ENCODE results near the gene RAD52. TPM values are rescaled to one million over a fixed set of nuclear protein-coding genes. Genes with fewer than 3 reads are reported as not detected.

The RAD52 gene
- total RNA-seq, 1 experiment from 2014 or later: 15.3 TPM

GRCh38 chr12:880656-881055 lies 68.8 kb downstream of the RAD52 start:
- H3K4me2 ChIP-seq (ENCODE audit: insufficient read depth, insufficient read length, low read length): no peak overlapping the region
- H3K4me1 Mint-ChIP-seq: no peaks in the 10 kb centered on the region

More at GRCh38 chr12:880656-881055, 68.8 kb downstream of the RAD52 start:
- no peak for TF ChIP-seq CTCF (conservative IDR thresholded peaks at IDR 0.05)
- H2AFZ ChIP-seq (ENCODE audit: low read length): no peak overlapping the region
- H3K4ac ChIP-seq (ENCODE audit: low read depth, low read length): no peak overlapping the region
- H3K36me3 Mint-ChIP-seq (ENCODE audit: insufficient read depth in 1 of 3, low read depth in 3 of 3): peaks cover 36 to 76% (median 64%) of the 10 kb centered on the region in 3 experiments; a peak in 6 of 7 replicates
- no peaks in the 10 kb centered on the region for H4K20me1 ChIP-seq (ENCODE audit: control insufficient read depth, insufficient read depth, insufficient read length)
- H3K79me2 ChIP-seq (ENCODE audit: insufficient read depth, low read length): no peaks in the 10 kb centered on the region
- no peak overlapping the region for H3K18ac ChIP-seq (ENCODE audit: insufficient read length, low read depth, low read length)
- no peak overlapping the region for H4K91ac ChIP-seq (ENCODE audit: insufficient read length, low read depth, low read length)
- H4K8ac ChIP-seq (replicated peaks; ENCODE audit: insufficient read length, low read depth, low read length): no peak overlapping the region
- no peak overlapping the region for H2AK5ac ChIP-seq (ENCODE audit: insufficient read length, low read length)
- H2BK120ac ChIP-seq (ENCODE audit: low read depth, low read length, poor library complexity, severe bottlenecking): no peak overlapping the region
- H3K14ac ChIP-seq (ENCODE audit: insufficient read depth, low read length): no peak overlapping the region
- no peak overlapping the region for H3K23ac ChIP-seq (ENCODE audit: insufficient read length, low read depth, low read length)
- no peaks in the 10 kb centered on the region for H3K23me2 ChIP-seq (ENCODE audit: insufficient read length, low read depth, low read length, poor library complexity, severe bottlenecking)
- no peak overlapping the region for H2BK5ac ChIP-seq (ENCODE audit: insufficient read length, low read length)
- no peak overlapping the region for H2BK12ac ChIP-seq (ENCODE audit: insufficient read length, low read depth, low read length)
- H3K27me3 Mint-ChIP-seq (ENCODE audit: low read depth): no peaks in the 10 kb centered on the region
- no peak overlapping the region for H4K5ac ChIP-seq (ENCODE audit: insufficient read length, low read depth, low read length)
- H3K27me3 ChIP-seq (ENCODE audit: insufficient read depth, low read length): no peaks in the 10 kb centered on the region
- no peaks in the 10 kb centered on the region for H3K4me1 ChIP-seq (ENCODE audit: insufficient read depth, low read length)
- WGBS (ENCODE audit: extremely low coverage, insufficient read length, low lambda C conversion rate): no CpG with 5 or more reads among the region's 4 CpGs
- H2BK15ac ChIP-seq (ENCODE audit: low read depth, low read length): no peak overlapping the region
- H3K9me3 ChIP-seq (ENCODE audit: control insufficient read depth, low read depth, low read length): no peaks in the 10 kb centered on the region
- H3K27ac Mint-ChIP-seq: no peak overlapping the region; a peak in 1 of 7 replicates
- H3K79me1 ChIP-seq (ENCODE audit: insufficient read depth, low read depth, low read length, poor library complexity, severe bottlenecking): no peaks in the 10 kb centered on the region
- H3K56ac ChIP-seq (ENCODE audit: insufficient read length, low read depth, low read length): no peak overlapping the region
- no peak overlapping the region for H3K4me3 Mint-ChIP-seq
- no peak for DNase-seq
- H2BK20ac ChIP-seq (ENCODE audit: low read depth, low read length, poor library complexity, severe bottlenecking): no peak overlapping the region
- no peak overlapping the region for H3K9ac ChIP-seq (ENCODE audit: extremely low read depth, insufficient read length, low read length)
- no peak overlapping the region for H3T11ph ChIP-seq (ENCODE audit: low read length)
- no peaks in the 10 kb centered on the region for H3K9me3 Mint-ChIP-seq
- no peak overlapping the region for H3K27ac ChIP-seq (ENCODE audit: insufficient read length, low read depth, low read length)
